Natural killer cell treated with Interleukin-12 subunit alpha and Interleukin-12 subunit beta and Interleukin-15 and Interleukin-18, amount 100 ng/mL, for 72 hours (primary cell): ENCODE results near the gene ERLEC1. TPM values are rescaled to one million over a fixed set of nuclear protein-coding genes. Genes with fewer than 3 reads are reported as not detected.
A peak's percentile ranks its signal among the peaks of the same experiment; 100 is the strongest.

Experiments used
- ATAC-seq, 2 donors: fragments of 150-1000 bp; cut with Tn5 transposase in 1 of 2; sonication (Bioruptor Pico), chemical (Tn5 transposase) in 1 of 2; 2 replicates each; pipeline ENCODE4 v1.10.0; 2021
- DNase-seq: peaks from one replicate; pipeline ENCODE4 v3.0.0; 2022; ENCODE audit warnings: low spot score
- H3K27ac Mint-ChIP-seq, 2 donors: 1 replicate in 1 of 2; 2 replicates in 1 of 2; pipeline ENCODE4 v1.8.0; 2022; ENCODE audit warnings: mixed read lengths in 2 of 2, mild to moderate bottlenecking in 1 of 2, moderate library complexity in 1 of 2
- H3K27me3 Mint-ChIP-seq, 2 donors: 1 replicate in 1 of 2; 2 replicates in 1 of 2; pipeline ENCODE4 v1.8.0; 2022; ENCODE audit warnings: mixed read lengths in 2 of 2
- H3K36me3 Mint-ChIP-seq: one replicate; pipeline ENCODE4 v1.8.0; 2022; ENCODE audit warnings: mixed read lengths
- H3K4me1 Mint-ChIP-seq, 2 donors: 1 replicate in 1 of 2; 2 replicates in 1 of 2; pipeline ENCODE4 v1.8.0; 2022; ENCODE audit warnings: low read depth in 2 of 2, mixed read lengths in 2 of 2, mild to moderate bottlenecking in 1 of 2
- H3K4me3 Mint-ChIP-seq: one replicate; pipeline ENCODE4 v1.8.0; 2022; ENCODE audit warnings: mixed read lengths
- H3K9me3 Mint-ChIP-seq: 2 replicates; pipeline ENCODE4 v1.8.0; 2022; ENCODE audit warnings: mixed read lengths
- total RNA-seq, 2 donors: library from RNA; stranded (reverse); gene quantifications; one replicate each; pipeline ENCODE4 v1.2.3, GENCODE V29; 2022

Gene ERLEC1
- total RNA-seq, 2 donors from 2014 or later: 24.8 to 45.9 TPM

- Mint-ChIP-seq H3K27ac (peak within 1 kb of the TSS; percentile 87 to 96), H3K27me3 (no peaks in the 10 kb centered on the region), H3K9me3 (no peaks in the 10 kb centered on the region), H3K4me1 (peaks cover 12 to 23% of the 10 kb centered on the region in 2 donors), H3K36me3 (no peaks in the 10 kb centered on the region), H3K4me3 (peak within 1 kb of the TSS; percentile 91)
- ATAC-seq (peak; percentile 97), DNase-seq (peak; percentile 92)
Observed at GRCh38 chr2:53767405-53768241, 19.2 kb upstream of the ERLEC1 start, which contains the start of gene CHAC2. Gene CHAC2 (plus strand): TSS chr2:53767804. CDS start chr2:53767887, 83 bp downstream.

DNA sequence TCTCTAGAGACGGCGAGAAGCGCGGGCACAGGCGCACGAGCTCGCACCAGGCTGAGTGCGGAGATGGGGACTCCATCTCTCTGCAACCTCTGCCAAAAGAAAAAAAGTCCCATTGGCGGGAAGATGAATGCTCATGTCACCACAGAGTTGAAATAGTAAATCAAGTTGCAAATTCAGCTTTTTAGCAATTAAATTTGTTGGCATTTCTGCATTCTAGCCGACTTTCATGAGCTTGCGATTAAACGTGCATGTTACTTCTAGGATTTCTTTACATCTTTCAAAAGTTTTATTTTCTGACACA lies 18.7 kb upstream of the ERLEC1 start:
- Mint-ChIP-seq H3K4me1 (peaks cover 12 to 23% of the 10 kb centered on the region in 2 donors), H3K4me3 (peak overlapping the region; percentile 91), H3K27me3 (no peaks in the 10 kb centered on the region), H3K27ac (peak overlapping the region; percentile 87 to 96), H3K9me3 (no peaks in the 10 kb centered on the region), H3K36me3 (no peaks in the 10 kb centered on the region)
- peak; percentile 73 to 80 for ATAC-seq
- peak; percentile 68 for DNase-seq

- H3K4me1 Mint-ChIP-seq: peaks cover 12 to 23% of the 10 kb centered on the region in 2 donors
- no peaks in the 10 kb centered on the region for H3K36me3 Mint-ChIP-seq
- no peaks in the 10 kb centered on the region for H3K9me3 Mint-ChIP-seq
- H3K4me3 Mint-ChIP-seq: peak overlapping the region; percentile 91
- DNase-seq (no peak), ATAC-seq (no peak)
- H3K27ac Mint-ChIP-seq: no peak overlapping the region
- no peaks in the 10 kb centered on the region for H3K27me3 Mint-ChIP-seq
Observed at GRCh38 chr2:53769318-53769945, 17.4 kb upstream of the ERLEC1 start.

DNA sequence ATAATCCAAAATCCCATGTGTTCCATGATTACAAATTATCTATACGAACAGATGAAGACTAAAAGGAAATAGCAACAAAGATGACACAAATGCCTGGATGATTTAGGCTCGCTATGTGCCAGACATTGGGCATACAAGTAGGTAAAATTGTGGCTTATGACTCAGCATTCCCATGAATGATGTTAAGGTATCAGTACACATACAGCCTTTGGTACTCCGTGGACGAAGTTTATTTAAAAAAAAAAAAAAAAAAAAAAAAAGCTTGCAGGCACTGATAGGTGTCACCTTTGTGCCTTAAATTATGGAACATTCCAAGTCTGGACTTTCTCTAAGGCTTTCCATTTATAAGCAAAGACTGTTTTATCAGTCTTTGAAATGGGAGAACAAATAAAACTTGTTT lies 16.6 kb upstream of the ERLEC1 start:
- H3K9me3 Mint-ChIP-seq: no peaks in the 10 kb centered on the region
- H3K4me1 Mint-ChIP-seq: peaks cover 12 to 23% of the 10 kb centered on the region in 2 donors
- no peak for DNase-seq
- no peaks in the 10 kb centered on the region for H3K36me3 Mint-ChIP-seq
- peak overlapping the region; percentile 48 for H3K4me3 Mint-ChIP-seq
- H3K27ac Mint-ChIP-seq: no peak overlapping the region
- no peak for ATAC-seq
- H3K27me3 Mint-ChIP-seq: no peaks in the 10 kb centered on the region

DNA sequence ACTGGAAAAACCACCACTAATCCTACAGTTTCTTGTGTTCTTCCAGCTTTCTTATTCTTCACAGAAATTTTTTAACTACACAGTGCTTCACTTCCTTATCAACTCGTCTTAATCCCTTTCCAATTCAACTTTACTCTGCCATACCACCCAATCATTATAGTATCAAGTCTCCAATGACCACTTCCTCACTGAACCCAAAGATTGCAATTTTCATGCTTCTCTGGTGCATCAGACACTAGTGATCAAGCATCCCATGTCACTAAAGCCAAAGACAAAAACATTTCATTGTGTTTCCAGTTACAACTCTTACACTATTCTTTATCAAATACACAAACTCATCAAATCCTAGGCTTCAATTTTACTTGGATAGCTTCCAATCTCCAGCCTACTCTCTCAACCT lies 9.7 kb upstream of the ERLEC1 start:
- Mint-ChIP-seq H3K4me1 (peaks cover 19 to 21% of the 10 kb centered on the region in 2 donors), H3K36me3 (peaks cover 17% of the 10 kb centered on the region), H3K27me3 (no peaks in the 10 kb centered on the region), H3K4me3 (no peak overlapping the region), H3K27ac (peak overlapping the region in 1 of 2 donors; percentile 8), H3K9me3 (no peaks in the 10 kb centered on the region)
- ATAC-seq: no peak
- no peak for DNase-seq

DNA sequence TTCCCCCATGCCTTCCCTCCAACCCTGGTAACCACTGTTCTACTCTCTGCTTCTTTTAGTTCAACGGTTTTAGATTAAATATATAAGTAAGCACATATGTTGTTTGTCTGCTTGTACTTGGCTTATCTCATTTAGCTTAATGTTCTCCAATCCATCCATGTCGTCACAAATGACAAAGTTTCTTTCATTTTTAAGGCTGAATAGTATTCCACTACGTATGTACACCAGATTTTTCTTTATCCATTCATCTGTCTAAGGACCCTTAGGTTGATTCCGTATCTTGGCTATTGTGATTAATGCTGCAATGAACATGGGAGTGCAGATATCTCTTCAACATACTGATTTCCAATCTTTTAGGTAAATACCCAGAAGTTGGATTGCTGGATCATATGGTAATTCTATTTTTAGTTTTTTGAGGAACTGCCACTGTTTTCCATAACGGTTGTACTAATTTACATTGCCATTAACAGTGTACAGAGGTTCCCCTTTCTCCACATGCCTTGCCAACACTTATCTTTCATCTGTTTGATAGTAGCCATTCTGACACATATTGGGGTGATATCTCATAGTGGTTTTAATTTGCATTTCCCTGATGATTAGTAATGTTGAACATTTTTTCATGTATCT lies 8.2 kb upstream of the ERLEC1 start:
- DNase-seq: no peak
- H3K4me1 Mint-ChIP-seq: peaks cover 20 to 26% of the 10 kb centered on the region in 2 donors
- H3K27me3 Mint-ChIP-seq: no peaks in the 10 kb centered on the region
- no peak overlapping the region for H3K27ac Mint-ChIP-seq
- H3K36me3 Mint-ChIP-seq: peaks cover 17% of the 10 kb centered on the region
- ATAC-seq: no peak
- H3K9me3 Mint-ChIP-seq: no peaks in the 10 kb centered on the region
- H3K4me3 Mint-ChIP-seq: no peak overlapping the region

GRCh38 chr2:53780056-53780455 lies 6.8 kb upstream of the ERLEC1 start:
- H3K9me3 Mint-ChIP-seq: no peaks in the 10 kb centered on the region
- H3K27ac Mint-ChIP-seq: no peak overlapping the region
- ATAC-seq (no peak), DNase-seq (no peak)
- H3K4me1 Mint-ChIP-seq: peaks cover 29 to 36% of the 10 kb centered on the region in 2 donors
- H3K27me3 Mint-ChIP-seq: no peaks in the 10 kb centered on the region
- H3K4me3 Mint-ChIP-seq: no peak overlapping the region
- peaks cover 17% of the 10 kb centered on the region for H3K36me3 Mint-ChIP-seq

- DNase-seq: no peak
- no peaks in the 10 kb centered on the region for H3K9me3 Mint-ChIP-seq
- H3K36me3 Mint-ChIP-seq: peaks cover 18% of the 10 kb centered on the region
- no peaks in the 10 kb centered on the region for H3K27me3 Mint-ChIP-seq
- H3K27ac Mint-ChIP-seq: no peak overlapping the region
- H3K4me3 Mint-ChIP-seq: no peak overlapping the region
- no peak for ATAC-seq
- peaks cover 32 to 46% of the 10 kb centered on the region in 2 donors for H3K4me1 Mint-ChIP-seq
Observed at GRCh38 chr2:53782676-53783075, 4.2 kb upstream of the ERLEC1 start.

DNA sequence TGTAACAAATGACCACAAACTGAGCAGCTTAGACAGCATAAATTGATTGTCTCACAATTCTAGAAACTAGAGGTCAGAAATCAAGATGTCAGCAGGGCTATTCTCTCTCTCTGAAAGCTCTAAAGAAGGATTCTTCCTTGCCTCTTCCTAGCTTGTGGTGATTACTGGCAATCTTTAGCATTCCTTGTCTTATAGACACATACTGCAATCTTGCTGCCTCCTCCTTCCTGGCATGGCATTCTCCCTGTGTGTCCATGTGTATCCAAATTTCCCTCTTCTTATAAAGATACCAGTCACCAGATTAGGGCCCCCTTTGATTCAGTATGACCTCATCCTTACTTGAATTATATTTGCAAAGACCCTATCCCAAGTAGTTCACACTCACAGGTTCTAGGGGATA lies 2.4 kb upstream of the ERLEC1 start:
- H3K36me3 Mint-ChIP-seq: peaks cover 15% of the 10 kb centered on the region
- peaks cover 28 to 48% of the 10 kb centered on the region in 2 donors for H3K4me1 Mint-ChIP-seq
- no peaks in the 10 kb centered on the region for H3K9me3 Mint-ChIP-seq
- peak overlapping the region; percentile 1 to 92 for H3K27ac Mint-ChIP-seq
- H3K4me3 Mint-ChIP-seq: peak overlapping the region; percentile 100
- no peak for DNase-seq
- no peaks in the 10 kb centered on the region for H3K27me3 Mint-ChIP-seq
- no peak for ATAC-seq

DNA sequence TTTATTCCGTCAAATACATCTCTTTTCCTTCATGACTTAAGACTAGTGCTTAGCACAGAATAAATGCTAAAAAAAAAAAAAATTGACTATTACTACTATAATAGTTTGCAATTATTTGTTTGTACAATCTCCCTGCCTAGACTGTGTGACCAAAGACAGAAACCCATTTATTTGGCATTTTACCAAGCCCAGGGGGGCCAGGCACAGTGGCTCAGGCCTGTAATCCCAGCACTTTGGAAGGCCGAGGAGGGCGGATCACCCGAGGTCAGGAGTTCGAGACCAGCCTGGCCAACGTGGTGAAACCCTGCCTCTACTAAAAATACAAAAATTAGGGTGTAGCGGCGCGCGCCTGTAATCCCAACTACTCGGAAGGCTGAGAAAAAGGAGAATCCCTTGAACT lies 1.5 kb upstream of the ERLEC1 start:
- H3K4me1 Mint-ChIP-seq: peaks cover 28 to 41% of the 10 kb centered on the region in 2 donors
- H3K9me3 Mint-ChIP-seq: no peaks in the 10 kb centered on the region
- H3K27me3 Mint-ChIP-seq: no peaks in the 10 kb centered on the region
- ATAC-seq: no peak
- peaks cover 8% of the 10 kb centered on the region for H3K36me3 Mint-ChIP-seq
- H3K4me3 Mint-ChIP-seq: peak overlapping the region; percentile 100
- H3K27ac Mint-ChIP-seq: peak overlapping the region; percentile 92 to 95
- DNase-seq: no peak

GRCh38 chr2:53786352-53786704 lies 516 bp upstream of the ERLEC1 start:
- ATAC-seq: peak; percentile 48 to 56
- no peak for DNase-seq
- Mint-ChIP-seq H3K4me3 (peak overlapping the region; percentile 100), H3K27me3 (no peaks in the 10 kb centered on the region), H3K27ac (peak overlapping the region; percentile 92 to 95), H3K9me3 (no peaks in the 10 kb centered on the region), H3K36me3 (peaks cover 8% of the 10 kb centered on the region), H3K4me1 (peaks cover 28 to 41% of the 10 kb centered on the region in 2 donors)

GRCh38 chr2:53787614-53788289 lies 908 bp downstream of the ERLEC1 start:
- Mint-ChIP-seq H3K27ac (peak overlapping the region; percentile 92 to 95), H3K9me3 (no peaks in the 10 kb centered on the region), H3K4me1 (peaks cover 23 to 41% of the 10 kb centered on the region in 2 donors), H3K36me3 (peaks cover 8% of the 10 kb centered on the region), H3K27me3 (no peaks in the 10 kb centered on the region), H3K4me3 (peak overlapping the region; percentile 100)
- no peak for ATAC-seq
- no peak for DNase-seq

DNA sequence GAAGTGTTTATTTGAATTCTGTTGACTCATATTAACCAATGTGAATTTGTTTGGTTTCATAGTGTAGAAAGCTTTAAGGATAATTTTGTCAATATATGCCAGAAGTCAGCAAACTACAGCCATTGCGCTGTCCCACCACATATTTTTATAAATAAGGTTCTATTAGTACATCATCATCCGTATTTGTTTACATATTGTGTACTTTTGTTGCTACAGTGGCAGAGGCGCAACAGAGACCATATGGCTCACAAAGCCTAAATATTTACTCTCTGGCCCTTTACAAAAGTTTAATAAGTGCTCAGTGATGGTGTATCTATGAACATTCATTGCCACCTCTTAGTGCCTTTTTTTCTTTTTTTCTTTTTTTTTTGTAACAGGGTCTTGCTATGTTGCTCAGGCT lies 6.4 kb downstream of the ERLEC1 start:
- H3K9me3 Mint-ChIP-seq: no peaks in the 10 kb centered on the region
- no peaks in the 10 kb centered on the region for H3K36me3 Mint-ChIP-seq
- no peak overlapping the region for H3K27ac Mint-ChIP-seq
- no peak for ATAC-seq
- DNase-seq: no peak
- H3K4me3 Mint-ChIP-seq: no peak overlapping the region
- H3K4me1 Mint-ChIP-seq: peaks cover 2 to 4% of the 10 kb centered on the region in 2 donors
- no peaks in the 10 kb centered on the region for H3K27me3 Mint-ChIP-seq
